K562 (cell line): ENCODE measurements around the gene COX6B1. TPM values are rescaled to one million over a fixed set of nuclear protein-coding genes. Genes with fewer than 3 reads are reported as not detected.

Source experiments
- BMI1 ChIP-seq: fragments of 150-350 bp; IDR thresholded peaks from 2 replicates; pipeline ENCODE4 v1.6.1; 2014; ENCODE audit warnings: low read length
- CHD2 ChIP-seq: IDR thresholded peaks from 2 replicates; pipeline ENCODE4 v1.6.1; 2011; ENCODE audit warnings: low read depth, low read length
- HMG20B ChIP-seq: fragments of 250-450 bp; sonication (Bioruptor Pico); IDR thresholded peaks from 2 replicates; pipeline ENCODE4 v1.5.0; 2021; ENCODE audit warnings: mild to moderate bottlenecking
- MBD2 ChIP-seq: sonication (generic); IDR thresholded peaks from 2 replicates; pipeline ENCODE4 v1.6.1; 2016; ENCODE audit warnings: low read depth, borderline replicate concordance
- MED1 ChIP-seq: sonication (generic); formaldehyde crosslinking; IDR thresholded peaks from 2 replicates; pipeline ENCODE4 v1.8.1; 2023; ENCODE audit warnings: missing genetic modification reagents, borderline replicate concordance
- MTA1 ChIP-seq: fragments of 450-650 bp; IDR thresholded peaks from 2 replicates; pipeline ENCODE4 v1.6.1; 2017; ENCODE audit warnings: borderline replicate concordance
- MYBL2 ChIP-seq, 2 experiments: fragments of 450-650 bp in 1 of 2; sonication (generic) in 1 of 2; formaldehyde crosslinking in 1 of 2; IDR thresholded peaks; 2 replicates each; pipeline versions ENCODE4 v1.6.1 to v1.8.1; 2017 to 2022; ENCODE audit warnings: borderline replicate concordance in 1 of 2, inconsistent platforms in 1 of 2, low read depth in 1 of 2, mild to moderate bottlenecking in 1 of 2, missing genetic modification reagents in 1 of 2, moderate library complexity in 1 of 2
- NR3C1 ChIP-seq: sonication (generic); formaldehyde crosslinking; IDR thresholded peaks from 2 replicates; pipeline ENCODE4 v1.8.1; 2022; ENCODE audit warnings: missing genetic modification reagents
- SIX5 ChIP-seq, 2 experiments: IDR thresholded peaks; 2 replicates each; pipeline ENCODE4 v1.6.1; 2011; ENCODE audit warnings: low read length in 2 of 2, borderline replicate concordance in 1 of 2, low read depth in 1 of 2, mild to moderate bottlenecking in 1 of 2, moderate library complexity in 1 of 2; ENCODE audit not compliant: insufficient read depth in 1 of 2
- SREBF1 ChIP-seq: fragments of 150-350 bp; IDR thresholded peaks from 2 replicates; pipeline ENCODE4 v1.6.1; 2014; ENCODE audit warnings: antibody characterized with exemption, low read depth, low read length, borderline replicate concordance
- TAF9B ChIP-seq: fragments of 450-650 bp; IDR thresholded peaks from 2 replicates; pipeline ENCODE4 v1.6.1; 2018; ENCODE audit warnings: mild to moderate bottlenecking; ENCODE audit not compliant: partially characterized antibody
- YY1 ChIP-seq, 3 experiments: IDR thresholded peaks; 2 replicates each; pipeline ENCODE4 v1.6.1; 2011; ENCODE audit warnings: low read length in 2 of 3, mild to moderate bottlenecking in 2 of 3, moderate library complexity in 2 of 3, borderline replicate concordance in 1 of 3, control low read depth in 1 of 3, low read depth in 1 of 3; ENCODE audit not compliant: insufficient read depth in 3 of 3, insufficient replicate concordance in 2 of 3, control insufficient read depth in 1 of 3, insufficient read length in 1 of 3; ENCODE audit errors: extremely low read depth in 1 of 3
- ZNF175 ChIP-seq: fragments of 200-800 bp; sonication (Bioruptor generic); IDR thresholded peaks from 2 replicates; pipeline ENCODE4 v1.6.1; 2016; ENCODE audit warnings: low read depth, mild to moderate bottlenecking, missing genetic modification characterization, missing compliant biosample characterization
- ZNF274 ChIP-seq: IDR thresholded peaks from 2 replicates; pipeline ENCODE4 v1.6.1; 2011; ENCODE audit warnings: low read depth, mild to moderate bottlenecking, low read length, moderate library complexity, borderline replicate concordance
- ZNF3 ChIP-seq: fragments of 250-450 bp; sonication (Bioruptor Pico); IDR thresholded peaks from 2 replicates; pipeline ENCODE4 v1.5.0; 2021; ENCODE audit warnings: mild to moderate bottlenecking, moderate library complexity
- ZNF311 ChIP-seq: fragments of 250-450 bp; sonication (Bioruptor Pico); IDR thresholded peaks from 2 replicates; pipeline ENCODE4 v1.4.0; 2020; ENCODE audit warnings: mild to moderate bottlenecking, moderate library complexity
- ZNF764 ChIP-seq: fragments of 250-450 bp; sonication (Bioruptor Pico); IDR thresholded peaks from 2 replicates; pipeline ENCODE4 v1.4.0; 2020; ENCODE audit warnings: low read depth, mild to moderate bottlenecking, moderate library complexity
- ZNF766 ChIP-seq: fragments of 200-800 bp; sonication (Bioruptor generic); conservative IDR thresholded peaks from 2 replicates; pipeline ENCODE4 v1.6.1; 2016; ENCODE audit warnings: missing genetic modification characterization, missing compliant biosample characterization
- polyA plus RNA-seq, 8 experiments: library from polyadenylated mRNA; depleted of rRNA in 4 of 8; stranded (reverse) in 5 of 8; unstranded in 3 of 8; fragments of >200 nt; fragmentation: Nextera tagmentation in 2 of 8; fragmentation: Illumina TruSeq in 1 of 8; extraction: Ambion mirVana in 2 of 8; extraction: Trizol in 1 of 8; gene quantifications; 2 replicates each; pipeline versions ENCODE4 v1.2.1 to v1.2.3, GENCODE V29; 2011 to 2014; ENCODE audit warnings: inconsistent platforms in 1 of 8, missing spikeins in 1 of 8
- total RNA-seq, 7 experiments: library from RNA; depleted of rRNA in 6 of 7; stranded (reverse); fragments of >200 nt in 6 of 7; fragmentation: Illumina TruSeq in 2 of 7; extraction: Trizol in 2 of 7; gene quantifications; 2 replicates each; pipeline versions ENCODE4 v1.2.1 to v1.2.3, GENCODE V29; 2011 to 2021; ENCODE audit warnings: low replicate concordance in 1 of 7
- TF ChIP-seq, protein P1 (sequence below): fragments of 450-650 bp; IDR thresholded peaks from 2 replicates; pipeline ENCODE4 v1.6.1; 2016; ENCODE audit warnings: mild to moderate bottlenecking
- TF ChIP-seq, protein P2 (sequence below): fragments of 250-450 bp; sonication (Bioruptor Pico); IDR thresholded peaks from 2 replicates; pipeline ENCODE4 v1.4.0; 2020; ENCODE audit warnings: mild to moderate bottlenecking
- TF ChIP-seq, protein P3 (sequence below): fragments of 250-450 bp; sonication (Bioruptor Pico); IDR thresholded peaks from 2 replicates; pipeline ENCODE4 v1.5.0; 2021

COX6B1 gene
- total and polyA plus RNA-seq, 9 of the 15 experiments (the other 6 are each of a cell fraction or from before 2014, with no cell fraction given), result 777 to 2,393 (median 1,219) TPM

DNA sequence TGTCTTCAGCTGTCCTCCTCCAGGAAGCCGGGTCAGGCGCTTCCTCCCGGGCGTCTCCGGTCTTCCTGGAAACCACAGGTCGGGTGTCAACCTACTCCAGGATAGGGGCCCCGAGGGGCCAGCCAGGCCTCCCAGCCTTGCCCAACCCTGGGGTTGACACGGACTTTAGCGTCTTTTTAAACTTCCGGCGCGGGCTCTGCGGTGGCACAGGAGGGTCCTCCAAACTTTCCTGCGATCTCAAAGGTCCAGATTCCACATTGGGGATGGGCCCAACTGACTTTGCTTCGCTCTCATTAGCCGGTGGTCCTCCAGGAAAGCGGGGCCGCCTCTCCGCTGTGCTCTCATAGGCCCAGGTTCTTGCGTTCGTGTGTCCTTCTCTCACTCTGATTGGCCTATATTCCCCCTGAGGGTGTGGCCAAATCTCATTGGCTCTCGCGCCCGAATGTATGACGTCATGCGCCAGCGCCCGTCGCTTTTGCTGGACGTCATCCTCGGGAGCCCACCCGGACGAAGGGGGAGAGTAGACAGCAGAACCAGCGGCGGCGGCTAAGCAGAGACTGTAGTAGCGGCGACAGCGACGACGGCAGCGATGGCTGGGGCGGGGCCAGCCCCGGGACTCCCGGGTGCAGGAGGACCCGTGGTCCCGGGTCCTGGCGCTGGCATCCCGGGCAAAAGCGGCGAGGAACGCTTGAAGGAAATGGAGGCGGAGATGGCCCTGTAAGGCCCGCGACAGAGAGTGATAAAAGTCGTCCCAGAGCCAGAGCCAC is 19.4 kb upstream of the COX6B1 start, which contains the start of gene RBM42 (continued):
- TF ChIP-seq SREBF1, result no peak
- TF ChIP-seq ZNF766 (CRISPR knock-in tag), result no peak
- no peak for TF ChIP-seq ZNF274
- TF ChIP-seq HMG20B, result no peak
- TF ChIP-seq, protein P1, sequence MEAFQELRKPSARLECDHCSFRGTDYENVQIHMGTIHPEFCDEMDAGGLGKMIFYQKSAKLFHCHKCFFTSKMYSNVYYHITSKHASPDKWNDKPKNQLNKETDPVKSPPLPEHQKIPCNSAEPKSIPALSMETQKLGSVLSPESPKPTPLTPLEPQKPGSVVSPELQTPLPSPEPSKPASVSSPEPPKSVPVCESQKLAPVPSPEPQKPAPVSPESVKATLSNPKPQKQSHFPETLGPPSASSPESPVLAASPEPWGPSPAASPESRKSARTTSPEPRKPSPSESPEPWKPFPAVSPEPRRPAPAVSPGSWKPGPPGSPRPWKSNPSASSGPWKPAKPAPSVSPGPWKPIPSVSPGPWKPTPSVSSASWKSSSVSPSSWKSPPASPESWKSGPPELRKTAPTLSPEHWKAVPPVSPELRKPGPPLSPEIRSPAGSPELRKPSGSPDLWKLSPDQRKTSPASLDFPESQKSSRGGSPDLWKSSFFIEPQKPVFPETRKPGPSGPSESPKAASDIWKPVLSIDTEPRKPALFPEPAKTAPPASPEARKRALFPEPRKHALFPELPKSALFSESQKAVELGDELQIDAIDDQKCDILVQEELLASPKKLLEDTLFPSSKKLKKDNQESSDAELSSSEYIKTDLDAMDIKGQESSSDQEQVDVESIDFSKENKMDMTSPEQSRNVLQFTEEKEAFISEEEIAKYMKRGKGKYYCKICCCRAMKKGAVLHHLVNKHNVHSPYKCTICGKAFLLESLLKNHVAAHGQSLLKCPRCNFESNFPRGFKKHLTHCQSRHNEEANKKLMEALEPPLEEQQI, result 0 out of 2 replicates have a peak, but pooled peaks have one; percentile 78
- no peak for TF ChIP-seq ZNF175 (CRISPR knock-in tag)
- TF ChIP-seq MYBL2 (IDR thresholded peaks at IDR 0.05; ENCODE audit: low read depth), result peak; percentile 77
- TF ChIP-seq MYBL2 (CRISPR knock-in tag; IDR thresholded peaks at IDR 0.05; ENCODE audit: borderline replicate concordance), result no peak
- peak in 1 of 2 experiments; percentile 51; a peak in 1 of 4 replicates for TF ChIP-seq SIX5 (IDR thresholded peaks at IDR 0.05; ENCODE audit: borderline replicate concordance in 1 of 2, insufficient read depth in 1 of 2, low read depth in 1 of 2, low read length in 2 of 2)
- TF ChIP-seq YY1 (IDR thresholded peaks at IDR 0.05; ENCODE audit: borderline replicate concordance in 1 of 3, control insufficient read depth in 1 of 3, extremely low read depth in 1 of 3, insufficient read depth in 3 of 3, insufficient read length in 1 of 3, insufficient replicate concordance in 2 of 3, low read depth in 1 of 3, low read length in 2 of 3), result peak in 1 of 3 experiments; percentile 1
- TF ChIP-seq BMI1, result no peak
- TF ChIP-seq MED1 (CRISPR knock-in tag), result no peak
- TF ChIP-seq, protein P2, sequence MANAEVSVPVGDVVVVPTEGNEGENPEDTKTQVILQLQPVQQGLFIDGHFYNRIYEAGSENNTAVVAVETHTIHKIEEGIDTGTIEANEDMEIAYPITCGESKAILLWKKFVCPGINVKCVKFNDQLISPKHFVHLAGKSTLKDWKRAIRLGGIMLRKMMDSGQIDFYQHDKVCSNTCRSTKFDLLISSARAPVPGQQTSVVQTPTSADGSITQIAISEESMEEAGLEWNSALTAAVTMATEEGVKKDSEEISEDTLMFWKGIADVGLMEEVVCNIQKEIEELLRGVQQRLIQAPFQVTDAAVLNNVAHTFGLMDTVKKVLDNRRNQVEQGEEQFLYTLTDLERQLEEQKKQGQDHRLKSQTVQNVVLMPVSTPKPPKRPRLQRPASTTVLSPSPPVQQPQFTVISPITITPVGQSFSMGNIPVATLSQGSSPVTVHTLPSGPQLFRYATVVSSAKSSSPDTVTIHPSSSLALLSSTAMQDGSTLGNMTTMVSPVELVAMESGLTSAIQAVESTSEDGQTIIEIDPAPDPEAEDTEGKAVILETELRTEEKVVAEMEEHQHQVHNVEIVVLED (CRISPR knock-in tag), result peak; percentile 67
- TF ChIP-seq, protein P3, sequence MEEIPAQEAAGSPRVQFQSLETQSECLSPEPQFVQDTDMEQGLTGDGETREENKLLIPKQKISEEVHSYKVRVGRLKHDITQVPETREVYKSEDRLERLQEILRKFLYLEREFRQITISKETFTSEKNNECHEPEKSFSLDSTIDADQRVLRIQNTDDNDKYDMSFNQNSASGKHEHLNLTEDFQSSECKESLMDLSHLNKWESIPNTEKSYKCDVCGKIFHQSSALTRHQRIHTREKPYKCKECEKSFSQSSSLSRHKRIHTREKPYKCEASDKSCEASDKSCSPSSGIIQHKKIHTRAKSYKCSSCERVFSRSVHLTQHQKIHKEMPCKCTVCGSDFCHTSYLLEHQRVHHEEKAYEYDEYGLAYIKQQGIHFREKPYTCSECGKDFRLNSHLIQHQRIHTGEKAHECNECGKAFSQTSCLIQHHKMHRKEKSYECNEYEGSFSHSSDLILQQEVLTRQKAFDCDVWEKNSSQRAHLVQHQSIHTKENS (CRISPR knock-in tag), result no peak
- no peak for TF ChIP-seq NR3C1
- TF ChIP-seq ZNF311, result 0 out of 2 replicates have a peak, but pooled peaks have one; percentile 58
- TF ChIP-seq ZNF3 (CRISPR knock-in tag), result no peak
- peak; percentile 100 for TF ChIP-seq MTA1
- TF ChIP-seq ZNF764, result no peak
- TF ChIP-seq MBD2, result peak; percentile 98
- TF ChIP-seq CHD2, result peak; percentile 86
- peak; percentile 75 for TF ChIP-seq TAF9B
